H1 (cell line): ENCODE measurements around the gene TEKTIP1. TPM values are rescaled to one million over a fixed set of nuclear protein-coding genes. Genes with fewer than 3 reads are reported as not detected.

Experiments
- CTCF ChIA-PET: fragments of 300-600 bp; sonication (Branson Sonifier 250); formaldehyde crosslinking; loops from one replicate; lab custom pipeline; 2021; ENCODE audit not compliant: partially characterized antibody; lab: Charles Lee
- POLR2A ChIA-PET: fragments of 300-600 bp; sonication (Branson Sonifier 250); formaldehyde crosslinking; loops from one replicate; lab custom pipeline; 2021; ENCODE audit warnings: inconsistent platforms; ENCODE audit not compliant: partially characterized antibody; lab: Charles Lee
- DNase-seq, 2 experiments: peaks; one replicate each; pipeline versions ENCODE4 v3.0.0 to v3.0.0-alpha.2; 2010 to 2022; ENCODE audit warnings: low spot score in 2 of 2, low read depth in 1 of 2, mixed read lengths in 1 of 2
- FAIRE-seq: peaks from 2 replicates; lab custom pipeline; 2011; peaks lifted over from hg19 to GRCh38; lab: Jason Lieb, UNC
- H2AFZ ChIP-seq: 2 replicates; pipeline ENCODE4 v1.8.1; 2012; ENCODE audit warnings: low read length, inconsistent platforms
- H2AK5ac ChIP-seq: 2 replicates; pipeline ENCODE4 v1.6.1; 2013; ENCODE audit warnings: low read depth, low read length
- H2BK120ac ChIP-seq: replicated peaks from 2 replicates; pipeline ENCODE3; 2013; ENCODE audit warnings: low read depth, low read length, inconsistent platforms
- H2BK12ac ChIP-seq: 2 replicates; pipeline ENCODE4 v1.6.1; 2013; ENCODE audit warnings: low read depth, low read length
- H2BK15ac ChIP-seq: 2 replicates; pipeline ENCODE4 v1.6.1; 2013; ENCODE audit warnings: low read length
- H2BK20ac ChIP-seq: 2 replicates; pipeline ENCODE4 v1.6.1; 2013; ENCODE audit warnings: low read length
- H2BK5ac ChIP-seq: 2 replicates; pipeline ENCODE4 v1.6.1; 2013; ENCODE audit warnings: low read depth, low read length
- H3K14ac ChIP-seq: 2 replicates; pipeline ENCODE4 v1.6.1; 2013; ENCODE audit warnings: inconsistent platforms; ENCODE audit not compliant: insufficient read length
- H3K18ac ChIP-seq: 2 replicates; pipeline ENCODE4 v1.6.1; 2013; ENCODE audit warnings: low read length; ENCODE audit errors: extremely low read depth
- H3K23ac ChIP-seq: 2 replicates; pipeline ENCODE4 v1.6.1; 2013; ENCODE audit warnings: inconsistent platforms; ENCODE audit not compliant: insufficient read length
- H3K23me2 ChIP-seq: 2 replicates; pipeline ENCODE4 v1.6.1; 2013; ENCODE audit warnings: low read depth, low read length
- H3K27ac ChIP-seq: 2 replicates; pipeline ENCODE4 v1.6.1; 2011; ENCODE audit warnings: low read depth, low read length, inconsistent platforms
- H3K27me3 ChIP-seq, 4 experiments: replicated peaks in 1 of 4; 1 replicate in 1 of 4; 2 replicates in 3 of 4; pipeline versions ENCODE4 v1.6.1 to v1.8.1; 2011 to 2013; ENCODE audit warnings: low read length in 3 of 4, mild to moderate bottlenecking in 3 of 4, inconsistent platforms in 2 of 4, mixed read lengths in 2 of 4, moderate library complexity in 1 of 4; ENCODE audit not compliant: control insufficient read depth in 3 of 4, insufficient read depth in 3 of 4; ENCODE audit errors: extremely low read depth in 1 of 4
- H3K36me3 ChIP-seq, 4 experiments: 2 replicates each; pipeline versions ENCODE4 v1.6.1 to v1.8.1; 2011 to 2013; ENCODE audit warnings: mild to moderate bottlenecking in 4 of 4, low read length in 3 of 4, moderate library complexity in 2 of 4, control low read depth in 1 of 4, inconsistent platforms in 1 of 4; ENCODE audit not compliant: insufficient read depth in 4 of 4, control insufficient read depth in 2 of 4
- H3K4ac ChIP-seq: replicated peaks from 2 replicates; pipeline ENCODE3; 2013; ENCODE audit warnings: low read length, low read depth, mixed read lengths, inconsistent platforms; ENCODE audit not compliant: insufficient read length
- H3K4me1 ChIP-seq, 4 experiments: replicated peaks in 1 of 4; 1 replicate in 1 of 4; 2 replicates in 3 of 4; pipeline versions ENCODE4 v1.6.1 to v1.8.1; 2011 to 2013; ENCODE audit warnings: low read length in 3 of 4, inconsistent platforms in 2 of 4, mixed read lengths in 1 of 4; ENCODE audit not compliant: insufficient read depth in 4 of 4, control insufficient read depth in 3 of 4
- H3K4me2 ChIP-seq, 2 experiments: 2 replicates each; pipeline versions ENCODE4 v1.6.1 to v1.8.1; 2011 to 2013; ENCODE audit warnings: low read depth in 2 of 2, low read length in 2 of 2, control low read depth in 1 of 2, inconsistent platforms in 1 of 2, mild to moderate bottlenecking in 1 of 2; ENCODE audit not compliant: insufficient read depth in 1 of 2
- H3K4me3 ChIP-seq, 4 experiments: fragments of 200-600, 300-600 bp in 1 of 4; sonication (generic), shearing (Covaris generic), sonication (Bioruptor Twin) in 1 of 4; 2 replicates each; pipeline versions ENCODE4 v1.5.1 to v1.8.1; 2011 to 2016; ENCODE audit warnings: low read length in 4 of 4, low read depth in 3 of 4, control low read depth in 2 of 4, inconsistent platforms in 2 of 4, mild to moderate bottlenecking in 2 of 4, mixed read lengths in 1 of 4, moderate library complexity in 1 of 4; ENCODE audit not compliant: insufficient read depth in 2 of 4; ENCODE audit errors: extremely low read depth in 1 of 4
- H3K56ac ChIP-seq: replicated peaks from 2 replicates; pipeline ENCODE3; 2013; ENCODE audit warnings: low read depth, mild to moderate bottlenecking, mixed read lengths, low read length, inconsistent platforms; ENCODE audit not compliant: insufficient read length
- H3K79me1 ChIP-seq: 2 replicates; pipeline ENCODE4 v1.6.1; 2013; ENCODE audit warnings: low read depth, low read length, control low read depth
- H3K79me2 ChIP-seq, 2 experiments: 2 replicates each; pipeline versions ENCODE4 v1.6.1 to v1.8.1; 2012 to 2013; ENCODE audit warnings: low read length in 2 of 2, mild to moderate bottlenecking in 2 of 2, inconsistent platforms in 1 of 2; ENCODE audit not compliant: insufficient read depth in 2 of 2, control insufficient read depth in 1 of 2
- H3K9ac ChIP-seq, 4 experiments: replicated peaks in 1 of 4; 1 replicate in 1 of 4; 2 replicates in 3 of 4; pipeline versions ENCODE4 v1.6.1 to v1.8.1; 2011 to 2013; ENCODE audit warnings: low read depth in 3 of 4, low read length in 3 of 4, control low read depth in 2 of 4, mild to moderate bottlenecking in 2 of 4, moderate library complexity in 2 of 4, inconsistent platforms in 1 of 4; ENCODE audit errors: extremely low read depth in 1 of 4
- H3K9me3 ChIP-seq, 2 experiments: 2 replicates each; pipeline versions ENCODE4 v1.6.1 to v1.8.1; 2012 to 2013; ENCODE audit warnings: mild to moderate bottlenecking in 2 of 2, moderate library complexity in 2 of 2, control low read depth in 1 of 2, inconsistent platforms in 1 of 2, low read depth in 1 of 2, low read length in 1 of 2, mixed read lengths in 1 of 2; ENCODE audit not compliant: insufficient read depth in 2 of 2
- H4K20me1 ChIP-seq, 2 experiments: replicated peaks in 1 of 2; 2 replicates each; pipeline versions ENCODE3 to v1.8.1; 2011 to 2013; ENCODE audit warnings: inconsistent platforms in 2 of 2, low read length in 2 of 2, mild to moderate bottlenecking in 1 of 2; ENCODE audit not compliant: insufficient read depth in 2 of 2, control insufficient read depth in 1 of 2
- H4K5ac ChIP-seq: 2 replicates; pipeline ENCODE4 v1.6.1; 2013; ENCODE audit warnings: low read length, low read depth, mixed read lengths, inconsistent platforms; ENCODE audit not compliant: insufficient read length
- H4K8ac ChIP-seq: 2 replicates; pipeline ENCODE4 v1.8.0; 2013; ENCODE audit warnings: mild to moderate bottlenecking, moderate library complexity, low read length, inconsistent platforms; ENCODE audit not compliant: insufficient read depth; ENCODE audit errors: extremely low read depth
- H4K91ac ChIP-seq: replicated peaks from 2 replicates; pipeline ENCODE3; 2013; ENCODE audit warnings: low read length, mixed read lengths, inconsistent platforms; ENCODE audit not compliant: insufficient read length
- POLR2AphosphoS5 ChIP-seq: IDR thresholded peaks from 2 replicates; pipeline ENCODE4 v1.6.1; 2011; ENCODE audit warnings: low read depth, low read length
- RNF2 ChIP-seq: fragments of 200-900, 300-1000 bp; sonication (generic); IDR thresholded peaks from 2 replicates; pipeline ENCODE4 v1.7.1; 2016; ENCODE audit warnings: borderline replicate concordance, low read depth, mild to moderate bottlenecking, antibody characterized with exemption, low read length; ENCODE audit not compliant: poor library complexity, severe bottlenecking; ENCODE audit errors: missing control alignments
- SP2 ChIP-seq: IDR thresholded peaks from 2 replicates; pipeline ENCODE4 v1.6.1; 2012; ENCODE audit warnings: mild to moderate bottlenecking, low read length, inconsistent platforms
- WGBS, 2 experiments: shearing (Covaris generic) in 1 of 2; methylation state at CpG; one replicate each; pipeline versions ENCODE4 v1.1.6 to v1.1.7; 2013 to 2015; ENCODE audit warnings: low lambda C conversion rate in 2 of 2, mixed read lengths in 2 of 2, inconsistent platforms in 1 of 2, low coverage in 1 of 2, missing lambda C conversion rate in 1 of 2; ENCODE audit not compliant: insufficient replicate concordance in 2 of 2, insufficient coverage in 1 of 2, insufficient read length in 1 of 2; ENCODE audit errors: extremely low coverage in 1 of 2, missing lambda C conversion rate in 1 of 2; 5-methylcytosine and 5-hydroxymethylcytosine counted together
- polyA plus RNA-seq, 7 experiments: library from polyadenylated mRNA; depleted of rRNA in 3 of 7; stranded (reverse) in 5 of 7; unstranded in 2 of 7; fragments of >200 nt in 5 of 7; fragments of 200-250 nt in 2 of 7; gene quantifications; 1 replicate in 5 of 7; 2 replicates in 1 of 7; 4 replicates in 1 of 7; pipeline versions ENCODE4 v1.2.1 to v1.2.3, GENCODE V29; 2011 to 2013; ENCODE audit warnings: missing spikeins in 2 of 7, mixed read lengths in 2 of 7
- total RNA-seq: library from RNA; stranded (reverse); fragmentation: NEBNext Ultra II Directional; extraction: Animal tissue kit (Norgen Biotek cat#: 25700); gene quantifications from 2 replicates; pipeline ENCODE4 v1.2.1, GENCODE V29; 2021

Gene TEKTIP1
- total and polyA plus RNA-seq, 2 of the 8 experiments (the other 6 are each of a cell fraction or from before 2014, with no cell fraction given): 1.1 TPM; not detected in 1

DNA sequence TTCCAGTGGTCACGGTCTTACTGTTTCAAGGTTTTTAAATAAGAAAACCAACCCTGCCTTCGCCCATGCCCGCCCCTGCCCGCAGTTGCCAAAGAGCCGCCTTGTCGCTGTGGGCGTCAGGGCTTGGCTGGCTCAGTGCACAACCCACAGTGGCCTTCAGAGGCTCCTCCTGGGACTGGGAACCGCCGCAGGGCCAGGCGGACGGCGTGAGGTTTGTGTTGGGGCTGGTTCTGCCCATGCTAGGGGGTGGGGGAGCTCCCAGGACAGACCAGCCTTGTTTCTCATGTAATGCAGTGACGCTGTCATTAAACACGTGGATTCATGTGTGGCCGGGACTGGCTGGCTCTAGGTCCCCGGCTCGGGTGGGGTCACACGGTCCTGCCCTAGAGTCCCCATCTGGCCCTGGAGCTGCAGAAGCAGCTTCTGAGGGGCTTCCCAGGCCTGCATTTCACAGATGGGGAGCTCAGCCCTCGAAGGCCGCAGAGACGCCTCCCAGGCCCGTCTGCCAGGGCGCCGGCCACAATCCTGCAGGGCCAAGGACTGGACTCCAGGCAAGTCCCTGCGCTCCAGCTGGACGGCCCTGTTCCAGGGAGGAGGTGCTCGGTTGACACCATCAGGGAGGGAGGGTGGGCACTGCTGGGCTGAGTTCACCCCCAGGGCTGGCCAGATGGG, 2.4 kb upstream of the TEKTIP1 start:
- no peak overlapping the region for H3K4me2 ChIP-seq
- no peak overlapping the region for H2BK12ac ChIP-seq
- no peak for FAIRE-seq
- ChIA-PET CTCF (interaction anchor here (1.5 to 6.9 kb wide), 4 partner anchors 10 to 83 kb away, joined by 3 to 54 read pairs (median 6); no protein-coding TSS in a partner anchor), POLR2A (interaction anchor here (0.9 to 4.0 kb wide), 6 partner anchors 9 to 85 kb away, joined by 3 to 30 read pairs (median 5); no protein-coding TSS in a partner anchor)
- no peak overlapping the region for H3K4me3 ChIP-seq
- no peaks in the 10 kb centered on the region for H3K27me3 ChIP-seq
- no peak overlapping the region for H3K18ac ChIP-seq
- H3K79me2 ChIP-seq: no peaks in the 10 kb centered on the region
- peaks cover 3 to 11% (median 6%) of the 10 kb centered on the region in 4 experiments; a peak in 6 of 7 replicates for H3K4me1 ChIP-seq
- 84% methylated on average over 20 of the region's 27 CpGs; no CpG with 5 or more reads in 1 of the 2 experiments for WGBS, 2 experiments
- no peak overlapping the region; the same call in 1 of the 2 replicates for H4K8ac ChIP-seq
- DNase-seq: no peak
- no peak overlapping the region for H3K56ac ChIP-seq
- no peak overlapping the region for H2BK20ac ChIP-seq
- H4K91ac ChIP-seq: no peak overlapping the region
- H3K27ac ChIP-seq: no peak overlapping the region
- TF ChIP-seq RNF2: no peak
- TF ChIP-seq POLR2AphosphoS5: no peak
- TF ChIP-seq SP2: no peak
- 0 out of 2 replicates have a peak, but pooled peaks cover 2% of the 10 kb centered on the region for H3K79me1 ChIP-seq
- no peaks in the 10 kb centered on the region for H3K9me3 ChIP-seq
- no peak overlapping the region for H2BK120ac ChIP-seq
- no peak overlapping the region for H4K5ac ChIP-seq
- no peak overlapping the region for H3K4ac ChIP-seq
- no peak overlapping the region for H3K14ac ChIP-seq
- H2AFZ ChIP-seq: no peak overlapping the region
- H3K23ac ChIP-seq: no peak overlapping the region
- no peak overlapping the region for H3K9ac ChIP-seq
- no peak overlapping the region for H2AK5ac ChIP-seq
- peaks cover 8 to 16% of the 10 kb centered on the region in 2 experiments for H4K20me1 ChIP-seq
- H3K23me2 ChIP-seq: no peaks in the 10 kb centered on the region
- H2BK5ac ChIP-seq: no peak overlapping the region
- no peak overlapping the region for H2BK15ac ChIP-seq
- peaks cover 4 to 36% (median 15%) of the 10 kb centered on the region in 4 experiments; a peak in 7 of 8 replicates for H3K36me3 ChIP-seq
